Fibroblast of lung (primary cell): ENCODE data around the gene GARIN5A. TPM values are rescaled to one million over a fixed set of nuclear protein-coding genes. Genes with fewer than 3 reads are reported as not detected.

ENCODE experiments used
- DNase-seq, 2 donors: peaks; one replicate each; pipeline versions ENCODE4 v3.0.0 to v3.0.0-alpha.2; 2010; ENCODE audit warnings: low read depth in 2 of 2
- H2AFZ ChIP-seq: 2 replicates; pipeline ENCODE4 v1.5.1; 2012; ENCODE audit warnings: low read length, control low read depth, inconsistent platforms
- H3K27ac ChIP-seq: 2 replicates; pipeline ENCODE4 v1.5.1; 2011; ENCODE audit warnings: low read length, control low read depth; ENCODE audit not compliant: insufficient read depth
- H3K27me3 ChIP-seq: 2 replicates; pipeline ENCODE4 v1.5.1; 2011; ENCODE audit warnings: mild to moderate bottlenecking, low read length; ENCODE audit not compliant: control insufficient read depth, insufficient read depth
- H3K36me3 ChIP-seq: 2 replicates; pipeline ENCODE4 v1.5.1; 2011; ENCODE audit warnings: low read length; ENCODE audit not compliant: control insufficient read depth, insufficient read depth
- H3K4me1 ChIP-seq: 2 replicates; pipeline ENCODE4 v1.5.1; 2011; ENCODE audit warnings: low read length; ENCODE audit not compliant: control insufficient read depth, insufficient read depth; ENCODE audit errors: extremely low read depth
- H3K4me2 ChIP-seq: 2 replicates; pipeline ENCODE4 v1.5.1; 2011; ENCODE audit warnings: low read length, control low read depth; ENCODE audit not compliant: insufficient read depth; ENCODE audit errors: extremely low read depth
- H3K4me3 ChIP-seq, 4 experiments: fragments of 200-600 bp in 1 of 4; sonication (generic) in 1 of 4; replicated peaks in 1 of 4; 2 replicates each; pipeline ENCODE4 v1.5.1; 2011 to 2016; ENCODE audit warnings: low read length in 4 of 4, low read depth in 3 of 4, mild to moderate bottlenecking in 3 of 4, control low read depth in 2 of 4, inconsistent platforms in 1 of 4, mixed read lengths in 1 of 4; ENCODE audit not compliant: insufficient read depth in 1 of 4; ENCODE audit errors: control extremely low read depth in 1 of 4
- H3K79me2 ChIP-seq: 2 replicates; pipeline ENCODE4 v1.5.1; 2012; ENCODE audit warnings: mild to moderate bottlenecking, low read length, inconsistent platforms; ENCODE audit not compliant: control insufficient read depth, insufficient read depth
- H3K9ac ChIP-seq: 2 replicates; pipeline ENCODE4 v1.5.1; 2011; ENCODE audit warnings: mild to moderate bottlenecking, low read length, control low read depth; ENCODE audit not compliant: insufficient read depth
- H3K9me3 ChIP-seq: 2 replicates; pipeline ENCODE4 v1.5.1; 2012; ENCODE audit warnings: low read depth, low read length; ENCODE audit not compliant: control insufficient read depth, insufficient read depth
- H4K20me1 ChIP-seq: 2 replicates; pipeline ENCODE4 v1.5.1; 2011; ENCODE audit warnings: low read length; ENCODE audit not compliant: control insufficient read depth, insufficient read depth; ENCODE audit errors: extremely low read depth
- CTCF ChIP-seq, 2 donors: IDR thresholded peaks in 1 of 2; conservative IDR thresholded peaks in 1 of 2; 1 replicate in 1 of 2; 2 replicates in 1 of 2; pipeline ENCODE4 v1.5.1; 2011 to 2012; ENCODE audit warnings: low read length in 2 of 2, control low read depth in 1 of 2, inconsistent platforms in 1 of 2, low read depth in 1 of 2, mild to moderate bottlenecking in 1 of 2
- EZH2 ChIP-seq: IDR thresholded peaks from 2 replicates; pipeline ENCODE4 v1.5.1; 2012; ENCODE audit warnings: low read length, control low read depth, mild to moderate bottlenecking; ENCODE audit errors: missing control alignments
- polyA plus RNA-seq, 2 donors: library from polyadenylated mRNA; depleted of rRNA in 1 of 2; stranded (reverse) in 1 of 2; unstranded in 1 of 2; fragments of >200 nt; gene quantifications; 2 replicates each; pipeline ENCODE4 v1.2.1, GENCODE V29; 2011 to 2012; ENCODE audit warnings: missing spikeins in 1 of 2
- total RNA-seq: library from RNA; depleted of rRNA; stranded (reverse); fragments of >200 nt; gene quantifications from 2 replicates; pipeline ENCODE4 v1.2.1, GENCODE V29; 2014

The GARIN5A gene
- total and polyA plus RNA-seq, 2 donors (not counting 1 experiment from before 2014, with no cell fraction given), result 0.11 to 0.66 TPM

- Histone ChIP-seq H3K4me3 (peak overlapping the region in 2 of 4 experiments; percentile 66 to 97), H3K27ac (no peak overlapping the region), H4K20me1 (no peaks in the 10 kb centered on the region), H3K9ac (no peak overlapping the region), H3K79me2 (peaks cover 6% of the 10 kb centered on the region), H3K4me1 (peaks cover 2% of the 10 kb centered on the region), H3K36me3 (no peaks in the 10 kb centered on the region), H3K27me3 (no peaks in the 10 kb centered on the region), H2AFZ (no peak overlapping the region), H3K9me3 (no peaks in the 10 kb centered on the region), H3K4me2 (no peak overlapping the region)
- TF ChIP-seq CTCF (conservative IDR thresholded peaks at IDR 0.05 in 1 of 2, IDR thresholded peaks at IDR 0.05 in 1 of 2; ENCODE audit: low read depth in 1 of 2, low read length in 2 of 2), result no peak
- TF ChIP-seq EZH2, result no peak
- no peak for DNase-seq
Observed at GRCh38 chr19:50512112-50512998, 35.7 kb upstream of the GARIN5A start.

GRCh38 chr19:50511069-50511822 is 34.6 kb upstream of the GARIN5A start, which contains the start of gene JOSD2:
Gene JOSD2 (minus strand): TSS chr19:50511191. CDS start chr19:50510431, 760 bp downstream.
- no peak for TF ChIP-seq CTCF (conservative IDR thresholded peaks at IDR 0.05 in 1 of 2, IDR thresholded peaks at IDR 0.05 in 1 of 2; ENCODE audit: low read depth in 1 of 2, low read length in 2 of 2)
- TF ChIP-seq EZH2, result no peak
- Histone ChIP-seq H3K36me3 (no peaks in the 10 kb centered on the region), H3K4me3 (peak within 1 kb of the TSS; percentile 86 to 97 (median 92)), H3K9ac (peak within 1 kb of the TSS; percentile 81), H2AFZ (peak within 1 kb of the TSS; percentile 67), H3K4me2 (peak within 1 kb of the TSS; percentile 95), H3K9me3 (no peaks in the 10 kb centered on the region), H3K79me2 (peaks cover 6% of the 10 kb centered on the region), H3K4me1 (peaks cover 2% of the 10 kb centered on the region), H4K20me1 (no peaks in the 10 kb centered on the region), H3K27me3 (no peaks in the 10 kb centered on the region), H3K27ac (peak within 1 kb of the TSS; percentile 92)
- peak; percentile 99 to 100 for DNase-seq

GRCh38 chr19:50510700-50511068 is 34.0 kb upstream of the GARIN5A start:
- no peaks in the 10 kb centered on the region for H3K9me3 ChIP-seq
- no peak for TF ChIP-seq CTCF (conservative IDR thresholded peaks at IDR 0.05 in 1 of 2, IDR thresholded peaks at IDR 0.05 in 1 of 2; ENCODE audit: low read depth in 1 of 2, low read length in 2 of 2)
- TF ChIP-seq EZH2, result no peak
- H3K4me1 ChIP-seq, result peaks cover 2% of the 10 kb centered on the region
- peak overlapping the region; percentile 81 for H3K9ac ChIP-seq
- peak overlapping the region; percentile 92 for H3K27ac ChIP-seq
- DNase-seq, result peak in 1 of 2 donors; percentile 5
- peaks cover 6% of the 10 kb centered on the region for H3K79me2 ChIP-seq
- H4K20me1 ChIP-seq, result no peaks in the 10 kb centered on the region
- H2AFZ ChIP-seq, result peak overlapping the region; percentile 43
- H3K36me3 ChIP-seq, result no peaks in the 10 kb centered on the region
- H3K27me3 ChIP-seq, result no peaks in the 10 kb centered on the region
- peak overlapping the region; percentile 95 for H3K4me2 ChIP-seq
- peak overlapping the region; percentile 86 to 97 (median 92) for H3K4me3 ChIP-seq
